GM12892 (cell line): Measurements from ENCODE around the gene LRMDA.

Experiments used
- POLR2A ChIP-seq: IDR thresholded peaks from 2 replicates; pipeline ENCODE4 v1.6.1; 2011; ENCODE audit warnings: low read depth, low read length, control low read depth
- POLR2AphosphoS5 ChIP-seq: IDR thresholded peaks from 2 replicates; pipeline ENCODE4 v1.6.1; 2011; ENCODE audit warnings: low read depth, low read length, control low read depth
- TAF1 ChIP-seq: IDR thresholded peaks from 2 replicates; pipeline ENCODE4 v1.6.1; 2011; ENCODE audit warnings: low read depth, mild to moderate bottlenecking, control low read depth, low read length, borderline replicate concordance

DNA sequence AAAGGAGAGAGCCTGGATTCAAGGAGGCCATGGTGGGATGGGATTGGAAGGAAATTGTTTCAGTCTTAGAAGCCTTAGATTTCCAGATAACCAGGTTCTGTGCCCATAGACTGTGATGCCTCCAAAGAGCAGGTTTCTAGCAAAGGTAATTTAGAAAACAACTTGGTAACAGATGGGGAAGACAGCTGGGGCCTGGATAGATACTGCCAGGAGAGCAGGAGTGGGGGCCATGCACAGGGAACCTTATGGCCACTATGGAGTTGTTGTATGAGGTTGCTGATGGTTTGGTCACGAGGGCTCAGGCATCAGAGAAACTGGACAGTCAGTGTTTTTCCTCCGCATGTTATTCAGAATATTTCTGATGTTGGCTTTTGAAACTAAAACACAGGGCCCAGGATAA is 901.9 kb downstream of the LRMDA start:
- TF ChIP-seq POLR2A (no peak), POLR2AphosphoS5 (no peak), TAF1 (no peak)
